PC-3 (cell line): ENCODE results near the gene SH2D3A. TPM values are rescaled to one million over a fixed set of nuclear protein-coding genes. Genes with fewer than 3 reads are reported as not detected.
A peak's percentile ranks its signal among the peaks of the same experiment; 100 is the strongest.

ENCODE experiments used
- ATAC-seq: fragments of 200-7000 bp; cut with Tn5 transposase; 2 replicates; pipeline ENCODE4 v1.9.1; 2020; ENCODE audit warnings: mild to moderate bottlenecking, moderate library complexity
- BruUV-seq: library from RNA; stranded (reverse); fragments of 400-500 nt; replicated peaks from 2 replicates; lab custom pipeline; 2021; lab: Mats Ljungman, UMichigan
- CTCF ChIA-PET: fragments of 300-600 bp; sonication (Branson Sonifier 250); formaldehyde crosslinking; loops from one replicate; lab custom pipeline; 2022; ENCODE audit warnings: antibody characterized with exemption; lab: Charles Lee
- POLR2A ChIA-PET: fragments of 300-600 bp; sonication (Branson Sonifier 250); formaldehyde crosslinking; loops from one replicate; lab custom pipeline; 2022; ENCODE audit warnings: antibody characterized with exemption; ENCODE audit not compliant: unreplicated experiment; lab: Charles Lee
- DNase-seq: peaks from one replicate; pipeline ENCODE4 v3.0.0-alpha.2; 2015
- H2AFZ ChIP-seq: fragments of 300-600 bp; sonication (generic); 2 replicates; pipeline ENCODE4 v1.6.0; 2016; ENCODE audit warnings: antibody characterized with exemption, low read length
- H3F3A ChIP-seq: fragments of 300-600 bp; sonication (generic); one replicate; pipeline ENCODE4 v1.6.0; 2017; ENCODE audit warnings: antibody characterized with exemption, low read length, control low read depth, mild to moderate bottlenecking; ENCODE audit not compliant: unreplicated experiment
- H3K27ac ChIP-seq: fragments of 300-600 bp; sonication (generic); 2 replicates; pipeline ENCODE4 v1.5.1; 2016; ENCODE audit warnings: mild to moderate bottlenecking, low read length
- H3K27me3 ChIP-seq: fragments of 300-600 bp; sonication (generic); 2 replicates; pipeline ENCODE4 v1.6.1; 2016; ENCODE audit warnings: low read length, mixed read lengths
- H3K36me3 ChIP-seq: fragments of 300-600 bp; sonication (generic); 2 replicates; pipeline ENCODE4 v1.6.1; 2016; ENCODE audit warnings: low read depth, mixed run types, low read length, mixed read lengths
- H3K4me1 ChIP-seq: fragments of 300-600 bp; sonication (generic); 2 replicates; pipeline ENCODE4 v1.5.1; 2016; ENCODE audit warnings: low read length; ENCODE audit not compliant: insufficient read depth
- H3K4me2 ChIP-seq: fragments of 300-600 bp; sonication (generic); 2 replicates; pipeline ENCODE4 v1.6.0; 2016; ENCODE audit warnings: low read length
- H3K4me3 ChIP-seq: fragments of 300-600 bp; sonication (generic); 2 replicates; pipeline ENCODE4 v1.5.1; 2016; ENCODE audit warnings: mild to moderate bottlenecking, low read length, mixed read lengths
- H3K79me2 ChIP-seq: fragments of 300-600 bp; sonication (generic); 2 replicates; pipeline ENCODE4 v1.6.1; 2017; ENCODE audit warnings: low read length, mixed read lengths
- H3K9ac ChIP-seq: fragments of 300-600 bp; sonication (generic); 2 replicates; pipeline ENCODE4 v1.6.0; 2016; ENCODE audit warnings: mild to moderate bottlenecking, low read length
- H3K9me2 ChIP-seq: fragments of 300-600 bp; sonication (generic); replicated peaks from 2 replicates; pipeline ENCODE4 v1.6.1; 2016; ENCODE audit warnings: mixed run types, low read length, mixed read lengths
- H3K9me3 ChIP-seq: fragments of 300-600 bp; sonication (generic); 2 replicates; pipeline ENCODE4 v1.6.1; 2016; ENCODE audit warnings: low read length, mixed read lengths
- H4K20me1 ChIP-seq: fragments of 300-600 bp; sonication (generic); 2 replicates; pipeline ENCODE4 v1.6.1; 2016; ENCODE audit warnings: low read length, mixed read lengths
- CTCF ChIP-seq: fragments of 300-600 bp; sonication (generic); conservative IDR thresholded peaks from 2 replicates; pipeline ENCODE4 v1.5.1; 2017; ENCODE audit warnings: antibody characterized with exemption, low read depth, mild to moderate bottlenecking, low read length
- EZH2 ChIP-seq: fragments of 300-600 bp; sonication (generic); IDR thresholded peaks from one replicate; pipeline ENCODE4 v1.6.1; 2017; ENCODE audit warnings: antibody characterized with exemption, mild to moderate bottlenecking, low read length; ENCODE audit not compliant: unreplicated experiment
- EZH2phosphoT487 ChIP-seq: fragments of 300-600 bp; sonication (generic); IDR thresholded peaks from 2 replicates; pipeline ENCODE4 v1.6.1; 2018; ENCODE audit warnings: mild to moderate bottlenecking, antibody characterized with exemption, low read length, borderline replicate concordance
- intact Hi-C: fragments of 100-400 bp; cut with micrococcal nuclease; formaldehyde crosslinking; loops from 2 replicates; pipeline ENCODE4 v1.9.0; 2023
- total RNA-seq: library from RNA; depleted of rRNA; stranded (reverse); fragments of >200 nt; gene quantifications from 2 replicates; pipeline ENCODE4 v1.2.3, GENCODE V29; 2014

SH2D3A gene
- total RNA-seq, 1 experiment from 2014 or later: 141 TPM

- no peaks in the 10 kb centered on the region for H3F3A ChIP-seq
- H3K27me3 ChIP-seq: no peaks in the 10 kb centered on the region
- H3K4me3 ChIP-seq: peak overlapping the region; percentile 46
- H3K36me3 ChIP-seq: peaks cover 37% of the 10 kb centered on the region
- POLR2A ChIA-PET: interaction anchor here (0.5 kb wide), 2 partner anchors 391 to 662 kb away, joined by 3 to 4 read pairs; no protein-coding TSS in a partner anchor
- no peaks in the 10 kb centered on the region for H3K9me2 ChIP-seq
- no TSS peak for BruUV-seq
- intact Hi-C loops: no loop called here
- TF ChIP-seq EZH2phosphoT487: no peak
- TF ChIP-seq EZH2: no peak
- no peak for TF ChIP-seq CTCF
- DNase-seq (peak; percentile 47), ATAC-seq (peak; percentile 6)
- H4K20me1 ChIP-seq: no peaks in the 10 kb centered on the region
- peak overlapping the region; percentile 79 for H3K4me2 ChIP-seq
- peaks cover 47% of the 10 kb centered on the region for H3K79me2 ChIP-seq
- H2AFZ ChIP-seq: no peak overlapping the region
- H3K9ac ChIP-seq: peak overlapping the region; percentile 58
- peaks cover 41% of the 10 kb centered on the region for H3K4me1 ChIP-seq
- no peaks in the 10 kb centered on the region for H3K9me3 ChIP-seq
- CTCF ChIA-PET: interaction anchor here (0.7 kb wide), 1 partner anchor 119 kb away, joined by 3 read pairs; no protein-coding TSS in a partner anchor
- peak overlapping the region; percentile 85 for H3K27ac ChIP-seq
These were observed 23.4 kb downstream of the SH2D3A start for GRCh38 chr19:6743714-6744380.

DNA sequence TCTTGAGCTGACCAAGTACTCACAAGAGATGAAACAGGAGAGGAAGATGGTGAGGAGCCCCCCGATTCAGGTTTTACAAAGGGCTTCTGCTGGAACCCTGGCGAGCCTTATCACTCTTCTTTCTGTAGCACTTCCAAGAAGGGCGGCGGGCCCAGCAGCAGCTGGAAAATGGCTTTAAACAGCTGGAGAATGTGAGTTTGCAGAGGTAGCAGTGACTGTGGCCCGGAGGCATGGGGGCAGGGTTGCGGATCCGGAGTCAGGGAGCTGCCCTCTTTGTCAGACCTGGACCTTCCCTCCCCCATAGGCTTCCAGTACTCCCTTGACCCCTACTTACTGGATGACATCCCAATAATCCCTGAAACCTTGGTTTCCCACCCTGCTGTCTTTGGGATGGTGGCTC is 24.2 kb downstream of the SH2D3A start:
- Histone ChIP-seq H3K9ac (no peak overlapping the region), H3F3A (no peaks in the 10 kb centered on the region), H3K27ac (no peak overlapping the region), H3K9me3 (no peaks in the 10 kb centered on the region), H3K79me2 (peaks cover 47% of the 10 kb centered on the region), H3K4me2 (no peak overlapping the region), H2AFZ (no peak overlapping the region), H3K4me3 (no peak overlapping the region), H3K36me3 (peaks cover 31% of the 10 kb centered on the region), H3K9me2 (no peaks in the 10 kb centered on the region), H3K4me1 (peaks cover 49% of the 10 kb centered on the region), H3K27me3 (no peaks in the 10 kb centered on the region), H4K20me1 (no peaks in the 10 kb centered on the region)
- DNase-seq (no peak), ATAC-seq (no peak)
- BruUV-seq: no TSS peak
- intact Hi-C loops: no loop called here
- POLR2A ChIA-PET: no interaction called here
- no peak for TF ChIP-seq EZH2
- TF ChIP-seq EZH2phosphoT487: no peak
- no peak for TF ChIP-seq CTCF
- CTCF ChIA-PET: no interaction called here
